SHP77 treated with DMSO at 0.1 percent for 48 hours (cell line): ENCODE measurements around the gene HSF5.
A peak's percentile ranks its signal among the peaks of the same experiment; 100 is the strongest.
"Not testable (repeated sequence)": the region's sequence is repeated elsewhere in the genome, so short reads cannot be mapped to it uniquely, and the experiment has no call there.

Source experiments
- DNase-seq: peaks from one replicate; lab custom pipeline; 2025; lab: John Stamatoyannopoulos, UW

HSF5 gene

DNA sequence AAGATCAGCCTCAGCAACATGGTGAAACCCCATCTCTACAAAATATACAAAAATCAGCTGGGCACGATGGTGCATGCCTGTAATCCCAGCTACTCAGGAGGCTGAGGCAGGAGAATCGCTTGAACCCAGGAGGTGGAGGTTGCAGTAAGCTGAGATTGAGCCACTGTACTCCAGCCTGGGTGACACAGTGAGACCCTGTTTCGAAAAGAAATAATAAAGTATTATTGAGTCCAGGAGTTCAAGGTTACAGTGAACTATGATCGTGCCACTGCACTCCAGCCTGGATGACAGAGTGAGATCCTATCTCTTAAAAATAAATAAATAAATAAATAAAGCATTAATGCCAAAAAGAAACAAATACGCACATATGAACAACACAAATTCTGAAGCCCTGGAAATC, 6.4 kb downstream of the HSF5 start:
- not testable (repeated sequence) for DNase-seq

GRCh38 chr17:58480090-58480489, 8.1 kb downstream of the HSF5 start:
- no peak for DNase-seq

DNA sequence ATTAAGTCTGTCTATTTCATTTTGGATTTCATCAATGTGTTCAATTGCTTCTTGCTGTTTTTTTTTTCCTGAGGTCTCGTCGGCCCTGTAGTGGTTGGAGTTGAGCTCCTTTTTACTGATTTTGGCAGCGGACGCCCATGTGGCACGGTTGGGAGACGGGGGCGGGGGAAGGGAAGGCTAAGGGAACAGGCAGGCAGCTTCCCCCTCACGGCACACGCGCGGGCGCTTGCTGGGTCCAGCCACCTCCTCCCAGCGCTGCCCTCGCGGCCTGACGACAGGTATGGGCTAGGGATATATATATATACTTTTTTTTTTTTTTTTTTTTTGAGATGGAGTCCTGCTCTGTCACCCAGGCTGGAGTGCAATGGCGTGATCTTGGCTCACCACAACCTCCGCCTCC, 11.4 kb downstream of the HSF5 start:
- no peak for DNase-seq

GRCh38 chr17:58475985-58476384, 12.2 kb downstream of the HSF5 start:
- no peak for DNase-seq

GRCh38 chr17:58470356-58470755, 17.9 kb downstream of the HSF5 start:
- DNase-seq, result no peak

DNA sequence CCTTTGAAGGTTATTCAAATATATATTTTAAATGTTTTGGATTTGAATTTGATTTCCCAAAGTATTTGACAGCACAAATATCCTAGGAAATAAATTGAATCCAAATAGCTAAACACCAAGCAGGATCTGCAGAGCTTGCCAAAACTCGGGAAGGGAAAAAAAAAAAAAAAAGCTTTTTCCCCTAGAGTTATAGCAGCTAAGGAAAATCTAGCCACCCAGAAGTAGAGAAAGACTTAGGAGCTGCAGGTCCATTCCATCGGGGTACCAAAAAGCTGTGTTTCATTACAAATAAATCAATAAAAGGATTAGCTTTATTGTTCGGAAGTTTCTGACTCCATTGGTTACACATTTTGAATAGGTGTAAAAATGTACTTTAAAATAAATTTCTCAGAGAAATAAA, 19.3 kb downstream of the HSF5 start:
- no peak for DNase-seq

GRCh38 chr17:58455491-58455890, 32.7 kb downstream of the HSF5 start:
- no peak for DNase-seq

GRCh38 chr17:58452738-58453137, 35.5 kb downstream of the HSF5 start:
- no peak for DNase-seq

- DNase-seq, result peak; percentile 58
Measured at GRCh38 chr17:58447039-58447975, 40.9 kb downstream of the HSF5 start.

DNA sequence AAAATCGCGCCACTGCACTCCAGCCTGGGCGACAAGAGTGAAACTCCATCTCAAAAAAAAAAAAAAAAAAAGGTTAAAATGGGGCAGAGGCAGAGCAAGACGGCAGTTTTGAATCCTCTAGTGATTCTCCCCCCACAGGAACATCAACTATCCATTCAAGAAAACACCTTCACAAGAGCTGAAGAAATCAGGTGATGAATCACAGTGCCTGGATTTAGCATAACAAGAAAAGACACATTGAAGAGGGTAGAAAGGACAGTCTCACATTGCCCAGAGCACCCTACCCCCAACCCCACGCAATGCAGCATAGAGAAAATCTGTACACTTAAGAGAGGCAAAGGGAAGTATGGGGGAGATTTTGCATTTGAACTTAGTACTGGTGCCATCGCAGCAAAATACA, 42.1 kb downstream of the HSF5 start:
- DNase-seq, result no peak

- DNase-seq, result no peak
Measured at GRCh38 chr17:58436805-58437239, 51.4 kb downstream of the HSF5 start.

DNA sequence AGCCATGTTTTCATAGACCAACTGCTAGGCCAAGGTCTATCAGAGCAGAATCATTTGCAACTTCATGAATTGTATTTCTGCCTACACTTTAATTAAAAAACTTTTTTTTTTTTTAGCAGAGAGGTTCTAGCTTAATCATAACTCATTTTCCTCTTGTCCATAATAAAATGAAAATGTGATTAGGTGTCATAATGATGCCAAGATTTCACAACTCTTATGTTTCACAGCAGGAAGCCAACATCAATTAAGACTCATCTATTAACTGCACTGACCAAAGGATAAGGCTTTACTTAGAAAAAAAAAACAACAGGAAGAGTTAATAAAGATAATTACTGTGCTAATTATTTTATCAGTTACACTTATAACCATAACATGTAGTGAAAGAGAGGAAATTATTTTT, 52.0 kb downstream of the HSF5 start:
- DNase-seq, result no peak

DNA sequence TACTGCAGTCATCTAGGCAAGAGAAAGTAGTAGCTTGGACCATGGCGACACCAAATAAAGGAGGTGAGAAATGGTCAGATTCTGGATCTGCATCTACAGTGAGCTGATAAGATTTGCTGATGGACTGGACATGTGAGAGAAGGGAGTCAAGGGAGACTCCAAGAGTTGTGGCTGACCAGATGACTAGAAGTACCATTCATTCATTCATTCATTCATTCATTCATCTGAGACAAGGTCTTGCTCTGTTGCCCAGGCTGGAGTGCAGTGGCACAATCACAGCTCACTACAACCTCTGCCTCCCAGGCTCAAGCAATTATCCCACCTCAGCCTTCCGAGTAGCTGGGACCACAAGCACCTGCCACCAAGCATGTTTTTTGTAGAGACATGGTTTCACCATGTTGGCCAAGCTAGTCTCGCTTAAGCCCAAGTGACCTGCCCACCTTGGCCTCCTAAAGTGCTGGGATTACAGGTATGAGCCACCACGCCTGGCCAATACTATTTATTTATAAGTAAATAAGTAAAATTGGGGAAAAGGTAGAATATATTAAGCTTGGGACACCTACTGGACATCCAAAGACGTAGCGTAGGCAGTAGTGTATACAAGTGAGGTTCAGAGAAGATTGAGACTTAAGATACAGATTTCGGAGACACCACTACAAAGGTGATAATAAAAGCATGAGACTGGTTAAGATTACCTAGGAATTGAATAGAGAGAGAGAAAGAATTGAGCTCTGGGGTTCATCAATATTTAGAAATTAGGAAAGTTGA, 55.2 kb downstream of the HSF5 start:
- DNase-seq, result no peak

DNA sequence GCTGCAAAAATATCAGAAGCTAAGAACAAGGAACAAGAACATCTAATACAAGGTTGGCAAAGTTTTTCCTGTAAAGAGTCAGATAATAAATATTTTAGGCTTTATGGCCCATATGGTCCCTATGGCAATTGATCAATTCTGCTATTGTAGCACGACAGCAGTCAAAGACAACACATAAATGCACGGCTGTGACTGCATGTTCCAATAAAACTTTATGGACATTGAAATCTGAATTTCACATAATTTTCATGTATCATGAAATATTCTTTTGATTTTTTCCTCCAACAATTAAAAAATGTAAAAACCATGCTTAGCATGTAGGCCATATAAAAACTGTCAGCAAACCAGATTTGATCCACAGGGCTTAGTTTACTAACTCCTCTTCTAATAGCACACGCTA, 60.4 kb downstream of the HSF5 start:
- DNase-seq, result no peak

DNA sequence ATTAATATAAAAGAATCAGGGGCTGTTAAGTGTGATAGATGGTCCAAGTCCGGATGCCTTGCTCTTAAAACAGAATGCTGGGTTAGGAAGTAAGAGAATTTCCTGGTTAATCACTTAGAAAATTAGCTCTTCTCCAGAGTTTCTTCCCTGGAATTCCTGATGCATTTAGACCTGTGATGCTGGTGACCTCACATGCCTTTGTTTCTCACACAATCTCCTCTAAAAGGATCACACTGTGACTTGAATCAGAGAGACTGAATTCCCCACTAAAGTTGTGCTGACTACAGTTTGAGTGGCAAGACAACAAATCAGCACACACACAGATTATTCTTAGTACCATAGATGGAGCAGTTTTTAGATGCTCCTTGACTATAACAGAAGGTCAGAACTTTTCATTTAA, 66.5 kb downstream of the HSF5 start:
- no peak for DNase-seq

DNA sequence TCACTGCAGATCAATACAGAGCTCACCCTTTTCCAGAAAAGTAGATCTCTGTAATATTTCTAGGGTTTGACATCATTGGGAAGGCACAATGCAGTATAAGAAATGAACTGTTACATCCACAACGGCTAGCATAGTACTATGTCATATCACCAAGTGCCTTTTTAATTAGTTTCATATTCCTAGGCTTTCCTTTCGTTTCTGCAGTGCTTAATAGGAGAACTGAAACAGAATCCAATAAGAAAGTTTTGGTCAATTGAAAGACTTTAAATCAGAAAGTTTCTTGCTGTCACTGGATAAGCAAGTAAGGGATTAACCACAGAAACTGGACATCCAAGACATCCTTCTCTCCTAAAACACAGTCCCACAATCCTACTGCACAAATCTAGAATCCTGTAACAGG, 67.4 kb downstream of the HSF5 start:
- DNase-seq, result no peak

GRCh38 chr17:58417300-58418092, 70.7 kb downstream of the HSF5 start, which contains the start of gene RNF43:
Gene RNF43 (minus strand): TSS chr17:58417534. CDS start chr17:58415577, 1,957 bp downstream.
- DNase-seq, result peak; percentile 70

GRCh38 chr17:58416937-58417299, 71.3 kb downstream of the HSF5 start:
- no peak for DNase-seq

- DNase-seq, result no peak
Measured at GRCh38 chr17:58416396-58416795, 71.8 kb downstream of the HSF5 start.

- DNase-seq, result no peak
Measured at GRCh38 chr17:58415371-58416055, 72.7 kb downstream of the HSF5 start.

GRCh38 chr17:58414596-58414997, 73.6 kb downstream of the HSF5 start:
- DNase-seq, result no peak

GRCh38 chr17:58413684-58414083, 74.5 kb downstream of the HSF5 start:
- DNase-seq, result no peak
